ENCODE measurements around the gene DDIT4. TPM values are rescaled to one million over a fixed set of nuclear protein-coding genes. Genes with fewer than 3 reads are reported as not detected.
A peak's percentile ranks its signal among the peaks of the same experiment; 100 is the strongest.

DDIT4 gene
- total and polyA plus RNA-seq, 9 of the 15 experiments (the other 6 are each of a cell fraction or from before 2014, with no cell fraction given), result 8.2 to 675 (median 159) TPM

DNA sequence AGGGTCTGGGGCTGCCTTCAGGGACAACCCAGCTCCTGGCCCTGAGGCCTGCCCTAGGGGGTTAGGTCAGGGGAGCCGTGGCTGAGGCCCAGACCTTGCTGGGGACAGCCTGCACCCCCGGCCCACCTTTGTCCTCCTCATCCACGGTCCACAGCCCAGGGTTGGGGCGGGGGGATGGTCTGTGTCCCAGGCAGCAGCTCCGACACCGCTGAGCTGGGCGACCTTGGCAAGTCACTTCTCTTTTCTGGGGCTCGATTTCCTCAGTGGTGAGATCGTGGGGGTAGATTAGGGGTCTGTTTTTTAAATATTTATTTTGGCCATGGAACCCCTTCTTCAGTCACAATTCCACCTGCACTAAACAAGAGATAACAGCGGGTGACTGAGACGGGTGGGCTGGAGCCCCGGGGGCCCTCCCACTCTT lies 50.1 kb downstream of the DDIT4 start:
- no peak overlapping the region for H3K4me2 ChIP-seq (ENCODE audit: insufficient read depth, low read length)
- TF ChIP-seq HMG20B (CRISPR knock-in tag; IDR thresholded peaks at IDR 0.05), result no peak
- no peak for TF ChIP-seq ZKSCAN8 (CRISPR knock-in tag; IDR thresholded peaks at IDR 0.05)
- TF ChIP-seq, protein P1, sequence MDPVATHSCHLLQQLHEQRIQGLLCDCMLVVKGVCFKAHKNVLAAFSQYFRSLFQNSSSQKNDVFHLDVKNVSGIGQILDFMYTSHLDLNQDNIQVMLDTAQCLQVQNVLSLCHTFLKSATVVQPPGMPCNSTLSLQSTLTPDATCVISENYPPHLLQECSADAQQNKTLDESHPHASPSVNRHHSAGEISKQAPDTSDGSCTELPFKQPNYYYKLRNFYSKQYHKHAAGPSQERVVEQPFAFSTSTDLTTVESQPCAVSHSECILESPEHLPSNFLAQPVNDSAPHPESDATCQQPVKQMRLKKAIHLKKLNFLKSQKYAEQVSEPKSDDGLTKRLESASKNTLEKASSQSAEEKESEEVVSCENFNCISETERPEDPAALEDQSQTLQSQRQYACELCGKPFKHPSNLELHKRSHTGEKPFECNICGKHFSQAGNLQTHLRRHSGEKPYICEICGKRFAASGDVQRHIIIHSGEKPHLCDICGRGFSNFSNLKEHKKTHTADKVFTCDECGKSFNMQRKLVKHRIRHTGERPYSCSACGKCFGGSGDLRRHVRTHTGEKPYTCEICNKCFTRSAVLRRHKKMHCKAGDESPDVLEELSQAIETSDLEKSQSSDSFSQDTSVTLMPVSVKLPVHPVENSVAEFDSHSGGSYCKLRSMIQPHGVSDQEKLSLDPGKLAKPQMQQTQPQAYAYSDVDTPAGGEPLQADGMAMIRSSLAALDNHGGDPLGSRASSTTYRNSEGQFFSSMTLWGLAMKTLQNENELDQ (CRISPR knock-in tag; IDR thresholded peaks at IDR 0.05; ENCODE audit: borderline replicate concordance), result no peak
- no peak for TF ChIP-seq SP1 (CRISPR knock-in tag; IDR thresholded peaks at IDR 0.05)
- no peak for TF ChIP-seq TBP (optimal IDR thresholded peaks at IDR 0.05; ENCODE audit: low read depth, low read length)
- TF ChIP-seq CC2D1A (IDR thresholded peaks at IDR 0.05), result no peak
- TF ChIP-seq ZBTB17 (CRISPR knock-in tag; IDR thresholded peaks at IDR 0.05), result no peak
- TF ChIP-seq ESRRA (IDR thresholded peaks at IDR 0.05; ENCODE audit: borderline replicate concordance, low read depth), result 0 out of 2 replicates have a peak, but pooled peaks have one; percentile 13
- no peak for TF ChIP-seq BACH1 (tag; IDR thresholded peaks at IDR 0.05)
- no peak for TF ChIP-seq ZNF589 (CRISPR knock-in tag; IDR thresholded peaks at IDR 0.05; ENCODE audit: low read depth)
- TF ChIP-seq, protein P2, sequence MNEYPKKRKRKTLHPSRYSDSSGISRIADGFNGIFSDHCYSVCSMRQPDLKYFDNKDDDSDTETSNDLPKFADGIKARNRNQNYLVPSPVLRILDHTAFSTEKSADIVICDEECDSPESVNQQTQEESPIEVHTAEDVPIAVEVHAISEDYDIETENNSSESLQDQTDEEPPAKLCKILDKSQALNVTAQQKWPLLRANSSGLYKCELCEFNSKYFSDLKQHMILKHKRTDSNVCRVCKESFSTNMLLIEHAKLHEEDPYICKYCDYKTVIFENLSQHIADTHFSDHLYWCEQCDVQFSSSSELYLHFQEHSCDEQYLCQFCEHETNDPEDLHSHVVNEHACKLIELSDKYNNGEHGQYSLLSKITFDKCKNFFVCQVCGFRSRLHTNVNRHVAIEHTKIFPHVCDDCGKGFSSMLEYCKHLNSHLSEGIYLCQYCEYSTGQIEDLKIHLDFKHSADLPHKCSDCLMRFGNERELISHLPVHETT (CRISPR knock-in tag; conservative IDR thresholded peaks at IDR 0.05 in 1 of 2, IDR thresholded peaks at IDR 0.05 in 1 of 2), result 0 out of 4 replicates have a peak, but pooled peaks of 1 of the 2 experiments have one; percentile 40
- TF ChIP-seq ZFPM2 (CRISPR knock-in tag; IDR thresholded peaks at IDR 0.05), result no peak
- TF ChIP-seq, protein P3, sequence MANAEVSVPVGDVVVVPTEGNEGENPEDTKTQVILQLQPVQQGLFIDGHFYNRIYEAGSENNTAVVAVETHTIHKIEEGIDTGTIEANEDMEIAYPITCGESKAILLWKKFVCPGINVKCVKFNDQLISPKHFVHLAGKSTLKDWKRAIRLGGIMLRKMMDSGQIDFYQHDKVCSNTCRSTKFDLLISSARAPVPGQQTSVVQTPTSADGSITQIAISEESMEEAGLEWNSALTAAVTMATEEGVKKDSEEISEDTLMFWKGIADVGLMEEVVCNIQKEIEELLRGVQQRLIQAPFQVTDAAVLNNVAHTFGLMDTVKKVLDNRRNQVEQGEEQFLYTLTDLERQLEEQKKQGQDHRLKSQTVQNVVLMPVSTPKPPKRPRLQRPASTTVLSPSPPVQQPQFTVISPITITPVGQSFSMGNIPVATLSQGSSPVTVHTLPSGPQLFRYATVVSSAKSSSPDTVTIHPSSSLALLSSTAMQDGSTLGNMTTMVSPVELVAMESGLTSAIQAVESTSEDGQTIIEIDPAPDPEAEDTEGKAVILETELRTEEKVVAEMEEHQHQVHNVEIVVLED (CRISPR knock-in tag; IDR thresholded peaks at IDR 0.05), result no peak
- 0 out of 2 replicates have a peak, but pooled peaks have one; percentile 26 for TF ChIP-seq ZBTB7A (IDR thresholded peaks at IDR 0.05; ENCODE audit: borderline replicate concordance, control insufficient read depth, low read depth, low read length)
- 0 out of 2 replicates have a peak, but pooled peaks have one; percentile 28 for TF ChIP-seq SMAD4 (CRISPR knock-in tag; conservative IDR thresholded peaks at IDR 0.05)
- TF ChIP-seq NFE2 (IDR thresholded peaks at IDR 0.05; ENCODE audit: low read depth), result no peak
- TF ChIP-seq ZNF75A (CRISPR knock-in tag; IDR thresholded peaks at IDR 0.05), result no peak
- TF ChIP-seq KLF1 (tag; IDR thresholded peaks at IDR 0.05), result 0 out of 2 replicates have a peak, but pooled peaks have one; percentile 2

More for the DNA sequence above, 50.1 kb downstream of the DDIT4 start:
- no peak overlapping the region for H3K4me3 ChIP-seq
- DNase-seq (ENCODE audit: extremely low read depth in 1 of 4, low spot score in 3 of 4), result no peak
- H3K27ac ChIP-seq (ENCODE audit: extremely low read depth, low read depth, low read length), result peak overlapping the region; percentile 97; the same call in 2 of the 3 replicates
- 65% methylated on average over 12 of the region's 12 CpGs for WGBS (ENCODE audit: insufficient coverage, low coverage, missing lambda C conversion rate)
- CTCF ChIA-PET (ENCODE audit: low intra/inter-chr PET ratio), result interaction anchor here (0.6 kb wide), 1 partner anchor 124 kb away, joined by 4 read pairs; no protein-coding TSS in a partner anchor
- no TSS peak for BruUV-seq (replicated peaks)
- H3K27me3 ChIP-seq (ENCODE audit: control insufficient read depth in 2 of 2, insufficient read depth in 2 of 2, low read length in 2 of 2), result no peaks in the 10 kb centered on the region
- H3K79me2 ChIP-seq (ENCODE audit: control insufficient read depth, insufficient read depth, low read length), result no peaks in the 10 kb centered on the region
- no peaks in the 10 kb centered on the region for H3K9me3 ChIP-seq (replicated peaks; ENCODE audit: control insufficient read depth, insufficient read depth, low read depth, low read length)
- intact Hi-C loops (cut with micrococcal nuclease), result no loop called here
- no peak for ATAC-seq
- in situ Hi-C loops (cut with MboI), result loop anchor here (5.0 kb wide), 1 partner anchor 46 kb away; no protein-coding TSS in a partner anchor
- peaks cover 53 to 70% of the 10 kb centered on the region in 2 experiments for H3K4me1 ChIP-seq (replicated peaks in 1 of 2; ENCODE audit: control insufficient read depth in 2 of 2, insufficient read depth in 2 of 2, low read length in 2 of 2)
- H2AFZ ChIP-seq (ENCODE audit: low read depth, low read length), result peak overlapping the region; percentile 10; the same call in 1 of the 2 replicates
- no peaks in the 10 kb centered on the region for H3K36me3 ChIP-seq (ENCODE audit: control insufficient read depth, insufficient read depth, low read length)
- H3K9ac ChIP-seq (ENCODE audit: insufficient read depth in 1 of 2, low read depth in 2 of 2, low read length in 2 of 2), result peak overlapping the region; percentile 81 to 93; a peak in 3 of 4 replicates
- peaks cover 8% of the 10 kb centered on the region for H3K9me1 ChIP-seq (ENCODE audit: control insufficient read depth, insufficient read depth, low read length)
- POLR2A ChIA-PET, result interaction anchor here (0.5 to 9.2 kb wide), 8 partner anchors 19 to 911 kb away, joined by 3 to 267 read pairs (median 3); partner anchors contain the start of gene DDIT4
- H4K20me1 ChIP-seq (replicated peaks; ENCODE audit: control insufficient read depth, insufficient read depth, low read length), result no peaks in the 10 kb centered on the region
- no peak for FAIRE-seq
